Activated T-cell treated with anti-CD3 and anti-CD28 coated beads for 48 hours (primary cell): ENCODE measurements around the gene SLX1B.
"Not testable (repeated sequence)": the region's sequence is repeated elsewhere in the genome, so short reads cannot be mapped to it uniquely, and the experiment has no call there.

Source experiments
- DNase-seq: peaks from one replicate; pipeline ENCODE4 v3.0.0-alpha.2; 2020; ENCODE audit warnings: low read depth

SLX1B gene

DNA sequence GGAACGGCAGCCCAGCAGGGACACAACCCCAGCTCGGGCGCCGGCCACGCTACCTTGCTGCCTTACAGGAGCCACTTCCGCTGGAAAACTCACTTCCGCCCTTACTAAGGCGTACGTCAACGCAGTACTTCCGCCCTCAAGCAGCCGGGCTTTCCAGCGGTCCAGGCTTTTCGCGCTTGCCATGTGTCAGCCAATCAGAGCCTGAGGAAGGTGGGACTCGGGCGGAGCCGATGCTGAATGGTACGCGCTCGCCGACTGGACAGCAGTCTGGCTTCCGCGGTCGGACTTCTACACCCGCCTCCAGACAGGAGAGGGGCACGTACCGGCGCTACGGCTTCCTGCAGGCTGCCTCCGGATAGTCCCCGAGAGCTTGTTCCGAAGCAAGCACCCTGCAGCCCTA, at the start of gene SLX1B, which contains the start of gene BOLA2:
Gene SLX1B (plus strand): TSS at position 265 of the 400 bp plus-strand sequence.
Gene BOLA2 (minus strand): TSS at position 83 of the 400 bp plus-strand sequence. CDS start 98 bp downstream, outside the sequence.
- DNase-seq = not testable (repeated sequence)

GRCh38 chr16:29405249-29405648, 49.1 kb upstream of the SLX1B start:
- DNase-seq = not testable (repeated sequence)

GRCh38 chr16:29423587-29423986, 30.7 kb upstream of the SLX1B start:
- not testable (repeated sequence) for DNase-seq

DNA sequence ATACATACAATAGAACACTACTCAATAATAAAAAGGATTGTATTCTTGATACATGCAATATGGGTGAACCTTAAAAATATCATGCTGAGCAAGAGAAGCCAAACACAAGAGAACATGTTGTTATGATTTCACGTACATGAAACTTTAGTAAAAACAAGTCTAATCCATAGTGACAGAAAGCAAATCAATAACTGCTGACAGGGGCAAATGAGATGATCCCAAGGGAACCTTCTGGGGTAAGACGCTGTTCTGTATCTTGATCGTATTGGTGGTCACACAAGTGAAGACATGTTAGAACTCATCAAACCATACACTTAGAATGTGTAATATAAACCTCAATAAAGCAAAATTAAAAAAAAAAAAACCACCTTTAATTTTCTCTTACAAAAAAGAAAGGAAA, 28.9 kb upstream of the SLX1B start:
- DNase-seq = not testable (repeated sequence)

- DNase-seq = not testable (repeated sequence)
Measured at GRCh38 chr16:29453754-29454153, 579 bp upstream of the SLX1B start.

GRCh38 chr16:29454828-29455227, 495 bp downstream of the SLX1B start:
- DNase-seq = not testable (repeated sequence)

DNA sequence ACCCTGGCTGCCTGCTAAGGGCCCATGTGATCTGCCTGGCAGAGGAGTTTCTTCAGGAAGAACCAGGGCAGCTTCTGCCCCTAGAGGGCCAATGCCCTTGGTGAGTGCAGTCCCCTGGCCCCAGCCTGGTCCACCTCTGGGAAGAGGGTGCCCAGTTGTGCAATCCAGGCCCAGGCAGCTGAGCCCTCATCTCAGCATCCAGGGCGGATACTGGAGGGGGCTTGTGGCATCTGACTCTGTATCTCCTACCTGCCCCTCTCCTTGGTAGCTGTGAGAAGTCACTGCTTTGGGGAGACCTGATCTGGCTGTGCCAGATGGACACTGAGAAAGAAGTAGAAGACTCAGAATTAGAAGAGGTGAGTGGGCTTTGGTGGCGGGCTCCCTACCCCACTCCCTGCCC, 3.3 kb downstream of the SLX1B start:
- not testable (repeated sequence) for DNase-seq

- not testable (repeated sequence) for DNase-seq
Measured at GRCh38 chr16:29459706-29460646, 5.6 kb downstream of the SLX1B start, which contains the start of gene SULT1A4. TSS of gene SULT1A4 (plus strand) at chr16:29459913. CDS start at chr16:29461386, 1,473 bp downstream.

- not testable (repeated sequence) for DNase-seq
Measured at GRCh38 chr16:29460647-29461030, 6.3 kb downstream of the SLX1B start.

GRCh38 chr16:29465985-29466824, 11.9 kb downstream of the SLX1B start:
- DNase-seq = not testable (repeated sequence)

DNA sequence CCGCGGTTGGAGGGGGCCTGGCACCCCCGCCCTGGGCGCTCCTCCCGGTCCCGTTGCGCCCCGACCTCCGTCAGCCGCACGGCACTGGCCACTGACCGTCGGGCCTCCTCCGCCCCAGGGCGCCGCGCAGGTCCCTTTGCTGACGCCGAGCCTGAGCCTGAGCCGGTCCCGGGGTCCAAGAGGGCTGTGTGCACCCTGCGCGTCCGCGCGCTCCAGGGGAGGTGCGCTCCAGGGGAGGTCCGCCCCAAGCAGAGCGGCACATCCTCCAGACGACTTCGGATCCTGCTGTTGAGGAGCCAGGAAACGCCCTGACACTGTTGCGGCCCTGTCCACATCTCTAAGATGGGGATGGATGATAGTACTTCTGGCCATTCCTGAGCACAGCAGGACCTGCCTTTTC, 12.6 kb downstream of the SLX1B start:
- DNase-seq = not testable (repeated sequence)

DNA sequence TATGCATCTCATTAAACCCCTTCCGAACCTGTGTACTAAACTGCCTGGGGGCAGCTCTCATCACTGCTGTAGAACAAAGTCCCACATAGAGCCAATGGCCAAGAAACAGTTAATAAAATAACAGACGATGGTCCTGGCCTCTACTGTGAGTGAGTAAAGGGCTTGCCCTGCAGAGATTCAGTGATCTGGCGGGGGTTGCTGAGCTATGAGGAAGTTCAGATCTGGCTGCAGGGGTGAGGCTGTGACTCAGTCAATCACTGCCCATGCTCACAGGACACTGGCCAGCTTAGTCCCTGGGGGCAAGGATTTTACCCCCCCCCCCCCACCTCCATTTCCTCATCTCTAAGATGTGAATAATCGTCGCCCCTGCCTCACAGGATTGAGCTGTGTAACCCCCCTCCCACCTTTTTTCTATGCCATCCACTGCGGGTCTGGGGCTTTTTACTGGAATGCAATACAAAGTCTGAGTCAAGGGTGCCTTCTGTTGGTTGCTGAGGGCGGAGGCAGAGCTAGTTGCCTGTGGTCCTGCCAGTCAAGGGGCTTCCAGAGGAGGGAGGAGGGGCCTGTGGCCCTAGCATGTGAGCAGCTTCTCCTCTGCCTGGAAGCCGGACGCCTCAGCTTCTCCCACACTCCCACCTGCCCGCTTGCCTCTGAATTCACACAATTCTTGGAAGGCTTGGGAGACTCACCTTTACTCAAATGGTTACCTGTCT, 13.5 kb downstream of the SLX1B start:
- DNase-seq = not testable (repeated sequence)

DNA sequence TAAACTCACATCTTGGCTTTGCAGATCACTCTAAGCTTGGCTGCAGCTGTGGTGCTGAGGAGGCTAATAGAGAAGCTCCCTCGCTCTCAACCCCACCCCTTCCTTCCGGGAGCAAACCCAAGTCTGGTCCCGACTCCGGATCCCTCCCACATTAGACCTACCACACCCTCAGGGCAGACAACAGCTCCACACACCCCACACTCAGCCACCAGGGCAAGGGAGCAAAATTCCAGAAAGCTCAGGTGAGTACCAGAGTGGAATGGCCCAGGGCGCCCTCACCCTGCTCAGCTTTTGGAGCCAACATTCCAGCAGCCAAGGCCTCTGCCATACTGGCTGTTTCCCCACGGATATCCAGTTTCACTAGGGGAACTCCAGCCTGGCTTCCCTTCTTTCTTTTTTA, 15.3 kb downstream of the SLX1B start:
- DNase-seq = peak; percentile 6

DNA sequence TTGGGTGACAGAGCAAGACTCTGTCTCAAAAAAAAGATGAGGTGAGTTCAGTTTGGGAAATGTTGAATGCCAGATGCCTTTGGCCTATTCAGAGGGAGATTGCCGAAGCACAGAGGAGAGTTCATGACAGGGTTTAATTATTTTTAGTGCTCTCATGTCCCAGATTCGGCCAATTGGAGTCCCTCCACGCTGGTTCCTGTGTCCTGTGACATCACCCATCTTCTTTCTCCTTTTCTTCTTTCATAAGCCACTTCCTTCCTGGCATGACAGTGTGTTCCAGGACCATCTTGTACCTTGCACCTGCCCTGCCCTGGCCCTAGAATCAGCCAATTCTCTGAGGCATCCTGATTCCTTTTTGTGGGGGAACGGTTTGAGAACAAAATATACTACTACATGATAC, 17.7 kb downstream of the SLX1B start:
- not testable (repeated sequence) for DNase-seq

- DNase-seq = not testable (repeated sequence)
Measured at GRCh38 chr16:29482276-29482675, 27.9 kb downstream of the SLX1B start.

DNA sequence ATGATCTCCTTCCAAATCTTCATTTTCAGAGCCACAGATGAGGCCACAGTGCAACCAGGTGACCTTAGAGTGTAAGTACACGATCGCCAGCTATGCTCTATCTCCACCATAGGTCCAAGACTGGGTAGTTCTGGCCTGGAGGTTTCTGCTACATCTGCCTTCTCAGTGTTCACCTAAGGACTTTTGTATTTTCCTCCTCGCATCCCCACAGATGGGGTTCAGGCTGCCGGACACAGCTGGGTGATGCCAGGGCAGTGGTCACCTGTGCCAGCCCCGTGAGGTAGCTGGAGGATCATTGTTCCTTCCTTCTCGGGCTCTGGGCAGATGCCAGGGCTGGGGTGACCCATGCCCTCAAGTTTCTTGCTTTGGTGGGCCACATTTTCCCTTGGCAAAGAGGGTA, 52.0 kb downstream of the SLX1B start, which contains the start of gene NPIPB12:
Gene NPIPB12 (minus strand): TSS at position 101 of the 400 bp plus-strand sequence.
- DNase-seq = not testable (repeated sequence)
